H1 (cell line): ENCODE results near the gene TRIM24. TPM values are rescaled to one million over a fixed set of nuclear protein-coding genes. Genes with fewer than 3 reads are reported as not detected.

ENCODE experiments used
- BACH1 ChIP-seq: IDR thresholded peaks from 2 replicates; pipeline ENCODE4 v1.6.1; 2012; ENCODE audit warnings: low read length, improper control_type of control experiment
- CBX5 ChIP-seq: fragments of 300-800, 300-1000 bp; sonication (generic); IDR thresholded peaks from 2 replicates; pipeline ENCODE4 v1.7.1; 2016; ENCODE audit warnings: antibody characterized with exemption, low read length, low read depth
- HDAC2 ChIP-seq, 2 experiments: fragments of 300-600 bp in 1 of 2; sonication (generic) in 1 of 2; IDR thresholded peaks; 2 replicates each; pipeline ENCODE4 v1.6.1; 2011 to 2012; ENCODE audit warnings: low read depth in 2 of 2, low read length in 2 of 2, mild to moderate bottlenecking in 2 of 2, moderate library complexity in 2 of 2, borderline replicate concordance in 1 of 2, inconsistent platforms in 1 of 2
- KDM4A ChIP-seq: IDR thresholded peaks from one replicate; pipeline ENCODE4 v1.7.1; 2012; ENCODE audit warnings: low read depth, mild to moderate bottlenecking, moderate library complexity, low read length, inconsistent platforms; ENCODE audit not compliant: severe bottlenecking
- NRF1 ChIP-seq: IDR thresholded peaks from 2 replicates; pipeline ENCODE4 v1.6.1; 2011; ENCODE audit warnings: mild to moderate bottlenecking, low read depth, low read length, improper control_type of control experiment
- SUZ12 ChIP-seq: fragments of 200-600 bp; sonication (generic); IDR thresholded peaks from 2 replicates; pipeline ENCODE4 v1.6.1; 2012; ENCODE audit warnings: mild to moderate bottlenecking, inconsistent platforms, low read length, moderate library complexity, mixed read lengths
- polyA plus RNA-seq, 7 experiments: library from polyadenylated mRNA; depleted of rRNA in 3 of 7; stranded (reverse) in 5 of 7; unstranded in 2 of 7; fragments of >200 nt in 5 of 7; fragments of 200-250 nt in 2 of 7; gene quantifications; 1 replicate in 5 of 7; 2 replicates in 1 of 7; 4 replicates in 1 of 7; pipeline versions ENCODE4 v1.2.1 to v1.2.3, GENCODE V29; 2011 to 2013; ENCODE audit warnings: missing spikeins in 2 of 7, mixed read lengths in 2 of 7
- small RNA-seq: library from polyadenylated mRNA; stranded (forward); fragments of <200 nt; extraction: miRNeasy Mini kit (QIAGEN cat#:217004); gene quantifications from one replicate; pipeline ENCODE3, GENCODE V24; 2013; ENCODE audit not compliant: insufficient read depth
- total RNA-seq: library from RNA; stranded (reverse); fragmentation: NEBNext Ultra II Directional; extraction: Animal tissue kit (Norgen Biotek cat#: 25700); gene quantifications from 2 replicates; pipeline ENCODE4 v1.2.1, GENCODE V29; 2021
- TF ChIP-seq, protein P1 (sequence below): IDR thresholded peaks from 2 replicates; pipeline ENCODE4 v1.6.1; 2012; ENCODE audit warnings: inconsistent platforms
- TF ChIP-seq, protein P2 (sequence below): IDR thresholded peaks from 2 replicates; pipeline ENCODE4 v1.6.1; 2011; ENCODE audit warnings: low read depth, mild to moderate bottlenecking, low read length; ENCODE audit not compliant: insufficient read depth
- TF ChIP-seq, protein P3 (sequence below), 3 experiments: IDR thresholded peaks; 1 replicate in 2 of 3; 2 replicates in 1 of 3; pipeline versions ENCODE4 v1.5.1 to v1.6.1; 2011; ENCODE audit warnings: low read length in 3 of 3, mild to moderate bottlenecking in 3 of 3, inconsistent platforms in 2 of 3, low read depth in 1 of 3, moderate library complexity in 1 of 3; ENCODE audit not compliant: insufficient read depth in 1 of 3; ENCODE audit errors: control extremely low read depth in 1 of 3

Gene TRIM24
- total and polyA plus RNA-seq, 2 of the 8 experiments (the other 6 are each of a cell fraction or from before 2014, with no cell fraction given): 67.6 to 149 TPM

DNA sequence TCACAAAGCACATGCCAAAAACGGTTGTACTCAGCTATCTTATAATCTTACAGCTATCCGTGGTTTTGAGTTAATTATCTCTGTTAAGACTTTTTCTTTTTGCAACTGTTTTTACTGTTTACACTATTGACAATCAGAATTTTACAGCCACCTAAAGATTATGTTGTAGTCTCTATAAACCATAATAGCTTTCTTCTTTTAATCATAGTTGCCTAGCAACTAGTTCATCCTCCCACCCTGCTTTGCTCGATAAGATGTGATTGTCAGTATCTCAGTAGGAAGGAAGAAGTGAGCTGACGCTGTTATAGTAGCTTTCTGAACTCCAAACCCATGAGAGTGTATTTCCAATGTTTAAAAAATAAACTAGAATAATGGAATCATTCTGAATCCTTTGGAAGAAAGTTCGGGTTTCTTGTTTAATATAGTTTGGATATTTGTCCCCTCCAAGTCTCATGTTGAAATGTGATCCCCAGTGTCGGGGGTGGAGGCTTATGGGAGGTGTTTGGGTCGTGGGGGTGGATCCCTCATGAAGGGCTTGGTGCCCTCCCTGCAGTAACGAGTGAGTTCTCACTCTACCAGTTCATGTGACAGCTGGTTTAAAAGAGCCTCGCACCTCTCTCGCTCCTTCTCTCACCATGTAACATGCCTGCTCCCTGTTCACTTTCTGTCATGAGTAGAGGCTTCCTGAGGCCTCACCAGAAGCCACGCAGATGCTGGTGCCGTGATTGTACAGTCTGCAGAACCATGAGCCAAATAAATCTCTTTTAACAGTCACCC, 173.0 kb downstream of the TRIM24 start (continued):
- TF ChIP-seq CBX5 (no peak), BACH1 (no peak), SUZ12 (no peak), NRF1 (no peak), HDAC2 (IDR thresholded peaks at IDR 0.05; ENCODE audit: borderline replicate concordance in 1 of 2, low read depth in 2 of 2, low read length in 2 of 2) (no peak), KDM4A (no peak)
- TF ChIP-seq, protein P1, sequence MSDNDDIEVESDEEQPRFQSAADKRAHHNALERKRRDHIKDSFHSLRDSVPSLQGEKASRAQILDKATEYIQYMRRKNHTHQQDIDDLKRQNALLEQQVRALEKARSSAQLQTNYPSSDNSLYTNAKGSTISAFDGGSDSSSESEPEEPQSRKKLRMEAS: no peak
- TF ChIP-seq, protein P2, sequence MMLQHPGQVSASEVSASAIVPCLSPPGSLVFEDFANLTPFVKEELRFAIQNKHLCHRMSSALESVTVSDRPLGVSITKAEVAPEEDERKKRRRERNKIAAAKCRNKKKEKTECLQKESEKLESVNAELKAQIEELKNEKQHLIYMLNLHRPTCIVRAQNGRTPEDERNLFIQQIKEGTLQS: no peak
- TF ChIP-seq, protein P3, sequence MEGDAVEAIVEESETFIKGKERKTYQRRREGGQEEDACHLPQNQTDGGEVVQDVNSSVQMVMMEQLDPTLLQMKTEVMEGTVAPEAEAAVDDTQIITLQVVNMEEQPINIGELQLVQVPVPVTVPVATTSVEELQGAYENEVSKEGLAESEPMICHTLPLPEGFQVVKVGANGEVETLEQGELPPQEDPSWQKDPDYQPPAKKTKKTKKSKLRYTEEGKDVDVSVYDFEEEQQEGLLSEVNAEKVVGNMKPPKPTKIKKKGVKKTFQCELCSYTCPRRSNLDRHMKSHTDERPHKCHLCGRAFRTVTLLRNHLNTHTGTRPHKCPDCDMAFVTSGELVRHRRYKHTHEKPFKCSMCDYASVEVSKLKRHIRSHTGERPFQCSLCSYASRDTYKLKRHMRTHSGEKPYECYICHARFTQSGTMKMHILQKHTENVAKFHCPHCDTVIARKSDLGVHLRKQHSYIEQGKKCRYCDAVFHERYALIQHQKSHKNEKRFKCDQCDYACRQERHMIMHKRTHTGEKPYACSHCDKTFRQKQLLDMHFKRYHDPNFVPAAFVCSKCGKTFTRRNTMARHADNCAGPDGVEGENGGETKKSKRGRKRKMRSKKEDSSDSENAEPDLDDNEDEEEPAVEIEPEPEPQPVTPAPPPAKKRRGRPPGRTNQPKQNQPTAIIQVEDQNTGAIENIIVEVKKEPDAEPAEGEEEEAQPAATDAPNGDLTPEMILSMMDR (IDR thresholded peaks at IDR 0.05; ENCODE audit: control extremely low read depth in 1 of 3, insufficient read depth in 1 of 3, low read depth in 1 of 3, low read length in 3 of 3): no peak

Small RNAs within 50 kb of the gene (small RNA-seq; reads per million reads assigned to genes)
- gene RF00561: not detected

Other genes starting within 250 kb of the TRIM24 start
- gene SVOPL, start 241.1 kb downstream of the TRIM24 start, total RNA-seq: 1.1 TPM in 2 replicates
- 1.4 and 2.2 TPM in 2 replicates for gene SVOPL, start 241.1 kb downstream of the TRIM24 start, polyA plus RNA-seq (2011; rRNA removed)